Measurements from ENCODE around the gene LAMB4. TPM values are rescaled to one million over a fixed set of nuclear protein-coding genes. Genes with fewer than 3 reads are reported as not detected.
A peak's percentile ranks its signal among the peaks of the same experiment; 100 is the strongest.

LAMB4 gene
- total RNA-seq, 2 experiments from 2014 or later, result not detected

- no peaks in the 10 kb centered on the region for H3K36me3 Mint-ChIP-seq (ENCODE audit: low read depth)
- ChIA-PET POLR2A (no interaction called here), CTCF (interaction anchor here (0.5 kb wide), 1 partner anchor 82 kb away, joined by 3 read pairs; no protein-coding TSS in a partner anchor)
- ATAC-seq (no peak), DNase-seq (no peak)
- H3K4me1 Mint-ChIP-seq (ENCODE audit: low read depth), result peaks cover 6% of the 10 kb centered on the region
- peaks cover 42% of the 10 kb centered on the region for H3K27me3 Mint-ChIP-seq
- intact Hi-C loops (cut with micrococcal nuclease), result no loop called here
- no peak overlapping the region for H3K4me3 Mint-ChIP-seq
- no peak for TF ChIP-seq CTCF (IDR thresholded peaks at IDR 0.05)
- H3K9me3 Mint-ChIP-seq, result no peaks in the 10 kb centered on the region
- H3K27ac Mint-ChIP-seq, result no peak overlapping the region
These were observed 122.4 kb downstream of the LAMB4 start for GRCh38 chr7:108007762-108008161.

GRCh38 chr7:108007261-108007660, 122.9 kb downstream of the LAMB4 start:
- Mint-ChIP-seq H3K4me3 (no peak overlapping the region), H3K4me1 (ENCODE audit: low read depth) (peaks cover 9% of the 10 kb centered on the region), H3K27ac (no peak overlapping the region), H3K27me3 (peaks cover 45% of the 10 kb centered on the region), H3K36me3 (ENCODE audit: low read depth) (no peaks in the 10 kb centered on the region), H3K9me3 (no peaks in the 10 kb centered on the region)
- ChIA-PET CTCF (no interaction called here), POLR2A (no interaction called here)
- ATAC-seq (no peak), DNase-seq (no peak)
- intact Hi-C loops (cut with micrococcal nuclease), result no loop called here
- TF ChIP-seq CTCF (IDR thresholded peaks at IDR 0.05), result no peak

- CTCF ChIA-PET, result interaction anchor here (0.9 to 1.7 kb wide), 4 partner anchors 12 to 124 kb away, joined by 3 to 4 read pairs (median 3); no protein-coding TSS in a partner anchor
- Mint-ChIP-seq H3K27ac (no peak overlapping the region), H3K4me3 (peak overlapping the region; percentile 3), H3K27me3 (peaks cover 57% of the 10 kb centered on the region), H3K9me3 (no peaks in the 10 kb centered on the region), H3K36me3 (ENCODE audit: low read depth) (no peaks in the 10 kb centered on the region), H3K4me1 (ENCODE audit: low read depth) (peaks cover 19% of the 10 kb centered on the region)
- DNase-seq, result peak; percentile 4
- no peak for ATAC-seq
- POLR2A ChIA-PET, result interaction anchor here (1.1 kb wide), 1 partner anchor 17 kb away, joined by 3 read pairs; no protein-coding TSS in a partner anchor
- TF ChIP-seq CTCF (IDR thresholded peaks at IDR 0.05), result no peak
- intact Hi-C loops (cut with micrococcal nuclease), result no loop called here
These were observed 125.7 kb downstream of the LAMB4 start for GRCh38 chr7:108004220-108005142.

- ATAC-seq, result no peak
- Mint-ChIP-seq H3K4me3 (peak overlapping the region; percentile 34), H3K27ac (no peak overlapping the region), H3K9me3 (no peaks in the 10 kb centered on the region), H3K27me3 (peaks cover 57% of the 10 kb centered on the region), H3K4me1 (ENCODE audit: low read depth) (peaks cover 19% of the 10 kb centered on the region), H3K36me3 (ENCODE audit: low read depth) (no peaks in the 10 kb centered on the region)
- intact Hi-C loops (cut with micrococcal nuclease), result no loop called here
- CTCF ChIA-PET, result interaction anchor here (0.9 to 1.7 kb wide), 3 partner anchors 13 to 94 kb away, joined by 3 to 4 read pairs (median 3); no protein-coding TSS in a partner anchor
- POLR2A ChIA-PET, result interaction anchor here (0.8 to 1.1 kb wide), 2 partner anchors 16 to 112 kb away, joined by 3 to 4 read pairs; partner anchors contain the start of gene DLD
- no peak for DNase-seq
- TF ChIP-seq CTCF (IDR thresholded peaks at IDR 0.05), result no peak
These were observed 126.6 kb downstream of the LAMB4 start for GRCh38 chr7:108003599-108003935.
